ENCODE measurements around the gene CA5A.
A peak's percentile ranks its signal among the peaks of the same experiment; 100 is the strongest.

CA5A gene

GRCh38 chr16:87956098-87956364, 19.7 kb upstream of the CA5A start:
- Mint-ChIP-seq H3K4me3 (peak overlapping the region; percentile 87), H3K4me1 (ENCODE audit: low read depth) (peaks cover 77% of the 10 kb centered on the region), H3K36me3 (peaks cover 11% of the 10 kb centered on the region), H3K27ac (peak overlapping the region; percentile 97), H3K27me3 (no peaks in the 10 kb centered on the region), H3K9me3 (ENCODE audit: low read depth) (no peaks in the 10 kb centered on the region)

- peak overlapping the region; percentile 87 for H3K4me3 Mint-ChIP-seq
- peaks cover 11% of the 10 kb centered on the region for H3K36me3 Mint-ChIP-seq
- peak overlapping the region; percentile 97 for H3K27ac Mint-ChIP-seq
- no peaks in the 10 kb centered on the region for H3K27me3 Mint-ChIP-seq
- peaks cover 74% of the 10 kb centered on the region for H3K4me1 Mint-ChIP-seq (ENCODE audit: low read depth)
- H3K9me3 Mint-ChIP-seq (ENCODE audit: low read depth): no peaks in the 10 kb centered on the region
Measured at GRCh38 chr16:87955302-87956097, 19.2 kb upstream of the CA5A start.

- peaks cover 11% of the 10 kb centered on the region for H3K36me3 Mint-ChIP-seq
Measured at GRCh38 chr16:87954826-87955225, 18.5 kb upstream of the CA5A start.

GRCh38 chr16:87954361-87954760, 18.0 kb upstream of the CA5A start:
- H3K36me3 Mint-ChIP-seq: peaks cover 11% of the 10 kb centered on the region
- no peaks in the 10 kb centered on the region for H3K27me3 Mint-ChIP-seq
- peaks cover 63% of the 10 kb centered on the region for H3K4me1 Mint-ChIP-seq (ENCODE audit: low read depth)
- peak overlapping the region; percentile 97 for H3K27ac Mint-ChIP-seq
- H3K4me3 Mint-ChIP-seq: peak overlapping the region; percentile 83
- no peaks in the 10 kb centered on the region for H3K9me3 Mint-ChIP-seq (ENCODE audit: low read depth)

More at GRCh38 chr16:87954826-87955225, 18.5 kb upstream of the CA5A start:
- peaks cover 67% of the 10 kb centered on the region for H3K4me1 Mint-ChIP-seq (ENCODE audit: low read depth)
- H3K4me3 Mint-ChIP-seq: no peak overlapping the region
- no peaks in the 10 kb centered on the region for H3K27me3 Mint-ChIP-seq
- peak overlapping the region; percentile 97 for H3K27ac Mint-ChIP-seq
- no peaks in the 10 kb centered on the region for H3K9me3 Mint-ChIP-seq (ENCODE audit: low read depth)

DNA sequence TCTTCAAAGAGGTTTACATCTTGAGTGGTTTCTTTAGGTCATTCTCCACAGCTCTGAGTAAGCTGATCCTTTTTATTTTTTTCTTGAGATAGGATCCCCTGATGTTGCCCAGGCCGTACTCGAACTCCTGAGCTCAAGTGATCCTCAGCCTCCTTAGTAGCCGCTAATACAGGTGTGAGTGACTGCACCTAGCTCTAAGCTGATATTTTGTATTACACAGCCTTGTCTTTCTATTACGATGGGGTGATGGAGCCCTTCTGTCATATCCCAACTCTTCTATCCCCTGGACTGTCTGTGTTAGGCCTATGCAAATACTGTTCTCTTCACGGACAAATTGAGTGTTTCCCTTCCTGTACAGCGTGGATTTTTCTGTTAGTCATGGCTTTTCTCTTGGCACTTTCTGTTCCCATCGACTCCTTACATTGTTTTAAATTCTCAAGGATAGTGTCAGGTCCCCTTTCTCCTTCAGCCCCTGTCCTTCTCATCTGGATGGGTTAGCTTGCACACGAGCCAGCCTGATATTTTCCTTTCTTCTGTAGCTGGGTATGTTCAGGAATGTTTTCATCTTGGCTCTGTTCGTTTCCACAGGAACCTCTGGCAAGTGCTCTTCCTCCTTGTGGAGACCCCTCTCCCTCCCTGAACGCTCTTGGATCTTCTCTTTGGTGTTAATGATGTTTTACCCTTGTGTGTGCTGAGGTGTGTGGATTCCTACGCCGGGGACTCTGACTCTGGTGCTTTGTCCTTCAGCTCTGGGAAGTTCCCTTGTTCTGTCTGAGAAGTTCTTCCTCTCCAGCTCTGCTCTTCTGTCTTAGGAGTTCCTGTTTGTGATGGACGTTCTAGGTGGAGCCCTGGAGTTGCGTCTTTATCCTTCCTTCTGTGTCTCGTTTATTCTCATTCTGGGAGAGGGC, 17.2 kb upstream of the CA5A start:
- Mint-ChIP-seq H3K36me3 (peaks cover 11% of the 10 kb centered on the region), H3K4me1 (ENCODE audit: low read depth) (peaks cover 55% of the 10 kb centered on the region), H3K4me3 (peak overlapping the region; percentile 83), H3K9me3 (ENCODE audit: low read depth) (no peaks in the 10 kb centered on the region), H3K27ac (peak overlapping the region; percentile 97), H3K27me3 (no peaks in the 10 kb centered on the region)

GRCh38 chr16:87952751-87953150, 16.4 kb upstream of the CA5A start:
- peaks cover 9% of the 10 kb centered on the region for H3K36me3 Mint-ChIP-seq
- peak overlapping the region; percentile 96 for H3K27ac Mint-ChIP-seq
- no peaks in the 10 kb centered on the region for H3K9me3 Mint-ChIP-seq (ENCODE audit: low read depth)
- H3K4me3 Mint-ChIP-seq: peak overlapping the region; percentile 97
- H3K27me3 Mint-ChIP-seq: peaks cover under 1% of the 10 kb centered on the region
- peaks cover 51% of the 10 kb centered on the region for H3K4me1 Mint-ChIP-seq (ENCODE audit: low read depth)

DNA sequence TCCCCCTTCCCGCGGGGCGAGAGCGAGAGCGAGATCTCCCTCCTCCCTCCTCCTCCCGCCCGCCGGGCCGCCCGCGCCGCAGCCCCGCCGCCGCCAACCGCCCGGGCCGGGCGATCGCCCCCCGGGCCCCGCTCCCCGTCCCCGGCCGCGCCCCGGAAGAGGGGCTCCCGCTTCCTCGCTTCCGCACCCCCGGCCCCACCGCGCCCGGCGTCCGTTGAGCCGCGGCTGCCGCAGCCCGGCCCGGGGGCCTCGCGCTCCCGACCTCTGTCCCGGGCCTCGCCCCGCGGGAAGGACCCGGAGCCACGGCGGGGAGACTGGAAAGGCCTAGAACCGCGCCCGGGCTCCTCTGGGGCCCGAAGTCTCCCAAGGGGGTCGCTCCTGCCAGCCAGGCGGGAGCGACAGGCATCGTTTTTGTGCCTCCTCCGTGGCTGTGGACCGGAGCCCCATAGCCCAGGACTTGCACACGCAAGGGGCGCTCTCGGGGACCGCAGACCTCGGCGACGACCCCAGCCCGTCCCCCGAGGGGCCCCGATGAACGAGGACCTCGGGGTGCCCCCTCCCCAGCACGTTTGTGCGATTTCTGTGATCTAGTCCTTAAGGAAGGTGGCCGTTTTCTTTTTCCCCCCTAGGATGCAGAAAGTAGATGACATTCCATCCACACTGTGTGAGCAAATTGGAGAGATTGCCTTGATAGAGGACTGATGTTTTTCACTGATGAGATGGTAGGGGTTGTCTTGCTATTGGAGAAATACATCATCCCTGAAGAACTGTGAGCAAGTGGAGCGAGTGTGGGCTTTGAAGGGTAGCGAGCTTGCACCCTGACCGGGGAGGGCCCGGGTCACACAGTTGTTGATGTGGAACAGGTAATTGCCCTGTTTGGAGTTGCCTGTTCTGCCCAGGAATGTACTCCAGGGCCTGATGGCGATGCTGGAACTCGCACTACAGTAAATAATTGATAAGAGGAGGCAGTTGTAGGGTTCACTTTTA, 15.5 kb upstream of the CA5A start:
- peak overlapping the region; percentile 97 for H3K4me3 Mint-ChIP-seq
- peaks cover 2% of the 10 kb centered on the region for H3K27me3 Mint-ChIP-seq
- no peaks in the 10 kb centered on the region for H3K9me3 Mint-ChIP-seq (ENCODE audit: low read depth)
- peaks cover 44% of the 10 kb centered on the region for H3K4me1 Mint-ChIP-seq (ENCODE audit: low read depth)
- H3K27ac Mint-ChIP-seq: peak overlapping the region; percentile 96
- peaks cover 6% of the 10 kb centered on the region for H3K36me3 Mint-ChIP-seq

- peak within 1 kb of the TSS; percentile 100 for H3K27ac Mint-ChIP-seq
- peak within 1 kb of the TSS; percentile 99 for H3K4me3 Mint-ChIP-seq
- peaks cover 2% of the 10 kb centered on the region for H3K27me3 Mint-ChIP-seq
- H3K4me1 Mint-ChIP-seq (ENCODE audit: low read depth): peaks cover 35% of the 10 kb centered on the region
- H3K36me3 Mint-ChIP-seq: peaks cover 6% of the 10 kb centered on the region
- H3K9me3 Mint-ChIP-seq (ENCODE audit: low read depth): no peaks in the 10 kb centered on the region
Measured at GRCh38 chr16:87950765-87951551, 14.6 kb upstream of the CA5A start, which contains the start of gene BANP. BANP (plus strand) TSS chr16:87951434; CDS start chr16:87975116, 23,682 bp downstream.

- H3K4me3 Mint-ChIP-seq: peak overlapping the region; percentile 32
- peaks cover 27% of the 10 kb centered on the region for H3K4me1 Mint-ChIP-seq (ENCODE audit: low read depth)
- H3K27ac Mint-ChIP-seq: no peak overlapping the region
- H3K36me3 Mint-ChIP-seq: peaks cover 6% of the 10 kb centered on the region
- H3K9me3 Mint-ChIP-seq (ENCODE audit: low read depth): no peaks in the 10 kb centered on the region
- peaks cover 2% of the 10 kb centered on the region for H3K27me3 Mint-ChIP-seq
Measured at GRCh38 chr16:87949071-87949744, 12.9 kb upstream of the CA5A start.

- Mint-ChIP-seq H3K36me3 (peaks cover 6% of the 10 kb centered on the region), H3K27ac (no peak overlapping the region), H3K4me1 (ENCODE audit: low read depth) (peaks cover 22% of the 10 kb centered on the region), H3K27me3 (peaks cover 2% of the 10 kb centered on the region), H3K4me3 (no peak overlapping the region), H3K9me3 (ENCODE audit: low read depth) (no peaks in the 10 kb centered on the region)
Measured at GRCh38 chr16:87948735-87949070, 12.4 kb upstream of the CA5A start.

- Mint-ChIP-seq H3K27ac (peak overlapping the region; percentile 41), H3K9me3 (ENCODE audit: low read depth) (no peaks in the 10 kb centered on the region), H3K4me3 (no peak overlapping the region), H3K36me3 (peaks cover 4% of the 10 kb centered on the region), H3K4me1 (ENCODE audit: low read depth) (peaks cover 16% of the 10 kb centered on the region), H3K27me3 (peaks cover 2% of the 10 kb centered on the region)
Measured at GRCh38 chr16:87948119-87948545, 11.8 kb upstream of the CA5A start.

DNA sequence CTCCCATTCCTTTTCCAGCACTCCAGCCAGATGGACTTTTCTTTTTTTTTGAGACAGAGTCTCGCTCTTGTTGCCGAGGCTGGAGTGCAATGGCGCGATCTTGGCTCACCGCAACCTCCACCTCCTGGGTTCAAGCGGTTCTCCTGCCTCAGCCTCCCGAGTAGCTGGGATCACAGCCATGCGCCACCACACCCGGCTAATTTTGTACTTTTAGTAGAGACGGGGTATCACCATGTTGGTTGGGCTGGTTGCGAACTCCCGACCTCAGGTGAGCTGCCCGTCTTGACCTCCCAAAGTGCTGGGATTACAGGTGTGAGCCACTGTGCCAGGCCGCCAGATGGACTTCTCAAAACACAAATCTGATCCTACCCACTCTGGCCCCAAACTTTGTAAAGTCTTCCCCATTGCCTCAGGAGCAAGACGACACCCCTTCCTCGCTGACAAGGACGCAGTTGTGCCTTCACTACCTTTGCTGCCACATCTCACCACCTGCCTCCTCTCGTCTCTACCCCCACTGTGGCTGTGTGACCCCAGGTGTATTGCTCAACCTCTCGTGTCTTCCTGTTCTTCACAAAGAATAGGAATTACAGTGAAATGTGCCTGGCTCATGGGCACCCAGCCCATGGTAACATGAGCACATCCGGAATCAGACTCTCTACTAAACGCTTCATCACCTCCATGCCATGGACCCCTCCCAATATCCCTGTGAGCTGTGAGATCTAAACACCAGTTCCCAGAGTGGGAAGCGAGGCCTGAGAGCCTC, 11.2 kb upstream of the CA5A start:
- peak overlapping the region; percentile 41 for H3K27ac Mint-ChIP-seq
- peaks cover 16% of the 10 kb centered on the region for H3K4me1 Mint-ChIP-seq (ENCODE audit: low read depth)
- H3K4me3 Mint-ChIP-seq: no peak overlapping the region
- no peaks in the 10 kb centered on the region for H3K9me3 Mint-ChIP-seq (ENCODE audit: low read depth)
- peaks cover 2% of the 10 kb centered on the region for H3K27me3 Mint-ChIP-seq
- H3K36me3 Mint-ChIP-seq: peaks cover 4% of the 10 kb centered on the region
